NAMALWA (cell line): ENCODE results near the gene CXorf66.
"Not testable (repeated sequence)": the region's sequence is repeated elsewhere in the genome, so short reads cannot be mapped to it uniquely, and the experiment has no call there.

Experiments used
- DNase-seq: peaks from one replicate; pipeline ENCODE4 v3.0.0-alpha.2; 2015; ENCODE audit warnings: low spot score

The CXorf66 gene, protein sequence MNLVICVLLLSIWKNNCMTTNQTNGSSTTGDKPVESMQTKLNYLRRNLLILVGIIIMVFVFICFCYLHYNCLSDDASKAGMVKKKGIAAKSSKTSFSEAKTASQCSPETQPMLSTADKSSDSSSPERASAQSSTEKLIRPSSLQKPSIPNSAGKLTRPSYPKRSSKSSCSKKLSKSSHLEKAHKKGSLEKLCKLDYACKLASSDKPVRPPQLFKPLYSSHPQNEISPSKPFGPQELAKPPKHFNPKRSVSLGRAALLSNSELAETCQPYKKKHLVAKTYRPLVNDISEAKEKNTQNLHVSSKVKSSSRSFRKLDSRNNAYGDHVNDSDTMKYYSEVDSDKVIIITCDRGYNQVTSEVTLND

DNA sequence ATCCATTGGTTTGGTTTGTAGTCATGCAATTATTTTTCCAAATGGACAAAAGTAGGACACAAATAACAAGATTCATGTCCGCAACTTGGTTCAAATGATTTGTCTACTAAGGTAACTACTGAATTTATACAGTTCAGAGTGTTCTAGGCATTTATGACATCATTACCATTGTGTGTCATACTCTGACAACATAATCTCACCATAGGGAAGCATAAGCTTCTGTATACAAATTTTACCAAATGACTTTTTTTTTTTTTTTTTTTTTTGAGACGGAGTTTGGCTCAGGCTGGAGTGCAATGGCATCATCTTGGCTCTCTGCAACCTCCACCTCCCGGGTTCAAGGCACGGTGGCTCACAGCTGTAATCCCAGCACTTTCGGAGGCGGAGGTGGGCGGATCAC, at the start of gene CXorf66:
Gene CXorf66 (minus strand): TSS at position 101 of the 400 bp plus-strand sequence. CDS start 25 bp downstream, at position 76.
- no peak for DNase-seq

DNA sequence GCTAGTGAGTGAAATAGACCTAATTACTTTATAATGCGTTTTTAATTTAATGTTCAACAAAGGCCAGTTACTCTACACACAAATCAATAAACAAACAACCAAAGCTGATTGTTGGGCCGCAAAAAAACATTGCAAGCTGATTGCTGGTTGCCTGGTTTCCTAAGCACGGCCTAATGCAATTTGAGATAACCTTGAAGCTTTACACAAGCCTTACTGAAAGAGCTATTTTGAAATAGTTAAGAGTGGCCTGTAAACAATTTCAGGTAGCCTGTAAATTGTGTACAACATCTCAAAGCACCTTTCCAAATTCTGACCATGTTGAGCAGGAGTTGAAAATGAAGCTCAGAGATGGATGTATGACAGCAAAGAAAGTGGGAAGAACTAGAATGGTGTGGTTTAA, 17.5 kb upstream of the CXorf66 start:
- no peak for DNase-seq

DNA sequence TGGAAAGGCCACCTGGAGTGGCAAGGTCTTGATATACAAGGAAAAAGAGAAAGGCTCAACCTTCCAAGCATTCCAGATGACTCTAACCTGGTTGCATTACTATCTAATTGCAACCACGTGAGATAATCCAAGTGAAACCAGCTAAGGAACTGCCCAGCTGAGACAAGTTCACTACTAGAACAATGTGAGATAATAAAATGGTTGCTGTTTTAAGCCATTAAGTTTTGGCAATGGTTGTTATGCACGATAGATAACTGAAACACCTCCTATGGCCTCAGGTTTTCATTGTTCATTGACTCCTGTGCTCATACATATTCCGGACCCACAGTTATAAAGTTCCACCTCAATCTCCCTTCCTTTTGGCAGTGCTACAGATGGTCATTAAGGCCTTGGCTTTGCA, 9.2 kb upstream of the CXorf66 start:
- DNase-seq: no peak

DNA sequence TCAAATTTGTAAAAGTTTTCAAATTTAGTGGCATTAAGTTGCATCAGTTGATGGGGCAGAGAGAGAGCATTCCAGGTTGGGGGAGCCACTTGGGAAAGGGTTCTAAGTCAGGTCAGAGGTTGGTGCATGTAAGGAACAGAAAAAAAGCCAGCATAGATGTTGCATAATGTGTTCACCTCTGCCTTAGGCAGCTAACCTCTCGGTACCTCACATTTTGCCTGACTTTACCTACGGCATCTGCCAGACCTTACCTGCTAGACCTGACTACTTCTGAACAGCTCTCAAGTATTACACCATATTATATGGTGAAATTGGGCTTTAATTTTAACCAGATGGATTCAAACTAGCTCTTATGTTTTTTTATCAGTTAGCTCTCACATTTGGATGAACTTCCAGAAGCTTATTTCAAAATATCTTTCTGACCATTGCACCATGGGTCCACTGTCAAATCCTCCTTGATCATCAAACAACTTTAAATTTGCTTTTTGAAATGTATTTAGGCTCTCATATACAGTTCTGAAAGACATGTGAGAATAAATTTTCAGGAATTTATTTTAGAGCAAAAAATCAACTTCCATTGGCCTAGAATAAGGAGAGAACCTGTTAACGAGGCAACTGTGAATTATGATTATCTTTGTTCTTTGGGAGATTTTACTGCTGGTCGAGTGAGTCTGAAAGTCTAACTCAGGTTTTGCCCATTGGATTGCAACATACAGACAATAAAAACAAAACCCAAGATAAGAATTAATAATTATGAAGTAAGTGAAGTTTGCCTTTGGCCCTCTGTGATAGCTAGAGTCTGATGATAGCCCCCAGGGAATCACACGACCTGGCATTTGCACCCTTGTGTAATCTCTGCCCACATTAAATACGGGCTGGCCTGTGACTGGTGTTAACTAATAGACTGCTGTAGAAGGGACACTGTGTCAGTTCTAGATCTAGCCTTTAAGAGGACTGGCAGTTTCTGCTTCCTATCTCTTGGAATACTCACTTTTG, 7.6 kb upstream of the CXorf66 start:
- no peak for DNase-seq

DNA sequence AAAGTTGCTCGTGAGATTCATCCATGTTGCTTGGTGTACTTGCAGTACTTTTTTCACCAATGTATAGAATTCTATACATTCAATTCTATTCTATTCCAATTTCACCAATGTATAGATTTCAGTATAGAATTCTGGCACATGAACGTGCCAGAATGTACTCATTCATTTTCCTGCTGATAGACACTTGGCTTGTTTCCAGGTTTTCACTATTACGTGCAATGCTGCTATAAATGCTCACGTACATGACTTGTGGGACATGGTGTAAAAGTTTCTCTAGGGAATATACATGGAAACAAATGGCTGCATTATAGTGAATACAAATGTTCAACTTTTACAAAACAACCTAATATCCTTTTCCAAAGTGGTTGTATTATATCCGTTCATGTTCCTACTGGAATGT, 6.8 kb upstream of the CXorf66 start:
- no peak for DNase-seq

DNA sequence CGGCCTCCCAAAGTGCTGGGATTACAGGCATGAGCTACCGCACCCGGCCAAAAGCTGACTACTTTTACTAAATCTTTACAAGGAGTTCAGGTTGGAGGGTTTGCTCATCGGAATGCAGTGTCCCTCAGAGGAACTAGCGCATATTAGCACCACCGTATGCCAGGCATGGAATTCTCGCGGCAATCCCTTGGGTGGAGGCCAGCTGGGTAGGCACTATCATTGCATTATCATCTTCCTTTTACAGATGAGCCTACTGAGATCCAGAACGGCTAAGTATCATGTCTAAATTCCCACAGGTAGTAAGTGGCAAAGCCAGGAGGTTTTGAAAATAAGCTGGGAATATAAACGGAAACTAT, 6.1 kb upstream of the CXorf66 start:
- DNase-seq: no peak

DNA sequence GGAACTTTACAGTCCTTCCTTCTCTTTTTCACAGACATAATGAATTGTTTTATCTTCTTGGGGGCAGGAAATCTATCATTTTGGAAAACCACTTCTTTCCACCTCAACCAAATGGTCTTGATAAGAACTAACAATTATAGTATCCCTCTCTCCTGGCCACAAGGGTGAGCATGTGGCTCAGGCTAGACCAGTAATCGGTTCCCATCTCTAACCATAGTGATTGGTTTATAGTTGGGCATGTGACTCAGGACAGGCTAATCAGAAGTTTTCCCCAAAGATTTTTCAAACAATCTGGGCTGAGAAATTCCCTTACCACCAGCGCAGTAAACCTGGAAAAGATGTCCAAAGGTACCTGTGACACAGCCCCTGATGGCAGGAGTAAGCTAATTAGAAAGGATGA, 4.0 kb upstream of the CXorf66 start:
- no peak for DNase-seq

DNA sequence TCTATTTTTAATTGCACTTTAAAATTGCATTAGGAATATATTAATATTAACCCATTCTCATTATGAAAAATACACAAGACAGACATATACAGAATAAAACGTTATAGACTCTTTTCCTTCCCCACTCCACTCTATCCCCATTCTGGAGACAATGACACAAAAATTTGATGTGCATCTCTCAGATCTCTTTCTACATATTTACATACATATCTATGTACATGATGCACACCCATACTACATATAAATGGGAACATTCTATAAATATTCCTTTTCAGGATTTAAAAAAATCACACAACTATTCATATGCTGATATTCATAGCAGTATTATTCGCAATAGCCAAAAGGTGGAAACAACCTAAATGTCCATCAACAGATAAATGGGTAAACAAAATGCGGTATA, 2.4 kb upstream of the CXorf66 start:
- no peak for DNase-seq

DNA sequence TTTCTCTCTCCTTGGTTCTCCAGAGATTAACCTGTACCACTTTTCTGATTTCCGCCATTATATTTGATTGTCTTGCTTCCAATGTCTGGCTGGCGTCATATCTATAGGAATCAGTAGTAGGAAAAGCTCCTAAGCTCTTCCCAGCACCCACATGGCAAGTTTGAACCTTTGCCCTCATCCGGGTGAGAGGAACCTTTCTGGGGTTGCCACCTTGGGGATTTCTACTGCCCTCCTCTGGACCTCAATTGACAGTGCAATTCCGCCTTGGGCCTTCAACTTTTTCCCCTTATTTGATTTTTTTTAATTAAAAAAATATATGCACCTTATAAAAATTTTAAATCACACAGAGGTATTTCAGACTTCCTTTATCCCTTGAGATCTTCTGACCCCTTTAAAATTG, 2.0 kb upstream of the CXorf66 start:
- DNase-seq: peak; percentile 32

DNA sequence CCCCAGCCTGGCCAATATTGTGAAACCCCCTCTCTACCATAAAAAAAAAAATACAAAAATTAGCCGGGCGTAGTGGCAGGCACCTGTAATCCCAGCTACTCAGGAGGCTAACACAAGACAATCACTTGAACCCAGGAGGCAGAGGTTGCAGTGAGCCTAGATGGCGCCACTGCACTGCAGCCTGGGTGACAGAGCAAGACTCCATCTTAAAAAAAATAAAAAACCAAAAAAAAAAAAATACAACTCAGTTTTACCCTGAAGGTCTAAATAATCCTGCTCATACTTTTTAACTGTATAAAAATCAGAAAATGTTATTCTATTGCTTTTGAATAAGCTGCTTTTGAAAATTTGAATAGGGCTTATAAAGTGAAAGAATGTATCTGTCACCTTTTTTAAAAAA, 838 bp upstream of the CXorf66 start:
- DNase-seq: not testable (repeated sequence)

DNA sequence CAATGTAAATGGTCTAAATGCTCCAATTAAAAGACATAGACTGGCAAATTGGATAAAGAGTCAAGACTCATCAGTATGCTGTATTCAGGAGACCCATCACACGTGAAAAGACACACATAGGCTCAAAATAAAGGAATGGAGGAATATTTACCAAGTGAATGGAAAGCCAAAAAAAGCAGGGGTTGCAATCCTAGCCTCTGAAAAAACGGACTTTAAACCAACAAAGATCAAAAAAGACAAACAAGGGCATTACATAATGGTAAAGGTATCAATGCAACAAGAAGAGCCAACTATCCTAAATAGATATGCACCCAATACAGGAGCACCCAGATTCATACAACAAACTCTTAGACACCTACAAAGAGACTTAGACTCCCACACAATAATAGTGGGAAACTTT, 4.2 kb downstream of the CXorf66 start:
- not testable (repeated sequence) for DNase-seq

DNA sequence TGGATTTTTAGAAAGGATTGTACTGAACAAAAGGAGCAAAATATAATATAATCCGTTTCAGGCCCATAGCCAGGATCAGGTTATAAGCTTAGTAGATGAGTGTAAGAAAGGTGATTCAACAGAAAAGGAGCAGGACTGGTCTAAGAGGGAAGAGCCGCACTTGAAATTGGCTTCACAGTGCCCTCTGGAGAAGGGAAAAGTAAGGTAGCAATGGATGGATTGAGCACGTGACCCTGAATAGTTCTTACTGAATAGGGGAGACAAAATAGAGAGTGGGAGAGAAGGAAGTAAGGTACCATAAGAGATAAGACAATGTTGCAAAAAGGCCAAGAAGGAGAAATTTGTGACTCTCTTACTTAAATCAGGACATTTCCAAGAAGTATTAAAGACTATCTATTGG, 15.6 kb downstream of the CXorf66 start:
- DNase-seq: no peak

DNA sequence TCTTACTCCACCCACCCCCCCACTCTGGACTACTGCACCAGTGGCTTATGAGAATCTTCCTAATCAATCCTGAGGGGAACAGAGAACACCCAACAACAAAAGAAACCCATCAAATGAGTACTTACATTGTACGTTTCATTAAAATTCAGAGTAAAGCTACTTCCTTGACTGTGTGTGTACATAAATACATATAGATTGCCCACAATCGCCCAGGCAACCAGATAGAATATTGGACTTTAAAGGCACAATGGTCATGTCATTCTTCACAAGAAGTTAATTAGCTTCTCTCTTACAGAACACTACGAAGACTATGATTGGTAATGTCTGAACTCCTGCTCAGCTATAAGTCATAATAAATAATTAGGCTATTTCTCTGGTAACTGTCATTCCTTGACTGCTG, 20.2 kb downstream of the CXorf66 start:
- DNase-seq: no peak

DNA sequence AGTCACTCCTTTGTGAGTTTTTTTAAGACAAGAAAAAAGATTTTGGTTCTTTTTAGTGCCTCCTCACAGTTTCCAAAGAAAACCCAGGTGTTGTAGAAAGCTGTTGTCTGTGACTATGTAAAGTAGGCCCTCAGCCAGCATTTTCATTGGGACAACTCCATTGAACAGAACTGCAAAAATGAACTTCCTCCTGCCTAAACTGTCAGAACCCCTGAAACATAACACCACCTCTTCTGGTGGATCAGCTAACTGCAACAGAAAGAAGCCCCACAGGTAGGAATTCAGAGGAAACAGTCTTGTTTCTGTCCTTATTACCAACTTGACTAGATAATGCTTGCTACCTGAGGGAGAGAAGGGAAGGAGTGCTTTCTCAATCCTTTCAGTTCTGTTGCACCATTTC, 29.1 kb downstream of the CXorf66 start:
- peak; percentile 42 for DNase-seq

DNA sequence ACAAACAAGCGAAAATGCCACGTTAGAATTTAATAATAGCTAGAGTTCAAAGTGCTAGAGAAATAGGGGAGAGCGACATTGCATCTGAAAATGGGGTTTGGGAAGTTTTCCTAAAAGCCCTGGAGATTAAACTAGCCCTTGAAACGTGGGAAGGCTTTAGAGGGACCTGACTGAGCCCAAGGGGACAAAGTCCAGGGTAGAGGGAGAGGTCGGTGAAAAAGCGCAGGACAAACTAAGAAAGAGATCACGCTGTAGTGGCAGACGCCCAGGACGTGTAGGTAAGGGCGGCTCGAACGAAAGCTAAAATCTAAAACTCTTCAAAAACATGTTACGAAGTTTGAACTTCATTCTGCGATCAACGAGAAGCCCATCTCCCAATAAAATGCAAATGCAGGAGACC, 31.4 kb downstream of the CXorf66 start:
- no peak for DNase-seq

DNA sequence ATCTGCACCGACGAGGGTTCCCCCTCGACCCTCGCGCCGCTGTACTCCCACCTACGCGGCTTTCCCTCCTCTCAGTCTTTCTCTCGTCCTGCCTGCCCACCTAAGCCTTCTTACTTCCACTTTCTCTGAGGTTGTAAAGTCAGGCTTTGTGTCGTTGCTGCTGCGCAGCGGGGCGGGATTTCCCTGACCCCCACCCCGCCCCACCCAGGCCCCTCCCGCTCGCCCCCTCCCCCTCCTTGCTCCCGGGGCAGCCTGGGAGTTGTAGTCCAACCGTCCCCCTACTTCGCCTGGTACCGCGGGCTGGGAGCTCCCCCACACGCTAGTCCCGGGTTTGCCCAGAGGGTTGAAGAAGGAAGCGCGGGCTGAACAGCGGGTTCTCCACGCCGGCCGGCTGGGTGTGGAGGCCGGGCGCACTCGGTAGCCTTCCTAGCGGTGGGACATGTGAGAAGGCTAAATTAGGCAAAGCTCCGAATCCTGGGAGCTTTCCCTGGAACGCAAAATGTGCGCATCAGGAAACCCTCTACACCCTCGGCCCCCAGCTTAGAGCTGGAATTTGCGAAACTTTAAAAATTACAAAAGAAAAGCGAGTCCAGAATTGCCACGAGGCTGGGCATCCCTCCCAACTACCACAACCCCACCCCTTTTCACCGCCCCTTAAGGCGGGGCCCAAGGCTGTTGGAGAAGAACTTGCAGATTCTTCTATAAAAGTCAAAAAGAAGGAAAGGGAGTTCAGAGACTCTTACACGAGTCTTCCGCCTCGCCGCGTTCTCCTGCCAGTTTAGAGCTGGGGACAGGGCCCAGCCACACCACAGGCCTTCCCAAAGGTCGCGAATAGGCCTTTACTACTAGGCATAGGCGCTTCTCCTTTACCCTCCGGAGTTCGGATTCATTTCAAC, 32.2 kb downstream of the CXorf66 start, which contains the start of gene ATP11C:
Gene ATP11C (minus strand): TSS at position 153 of the 896 bp plus-strand sequence. CDS start 1,011 bp downstream, outside the sequence.
- DNase-seq: peak; percentile 87

DNA sequence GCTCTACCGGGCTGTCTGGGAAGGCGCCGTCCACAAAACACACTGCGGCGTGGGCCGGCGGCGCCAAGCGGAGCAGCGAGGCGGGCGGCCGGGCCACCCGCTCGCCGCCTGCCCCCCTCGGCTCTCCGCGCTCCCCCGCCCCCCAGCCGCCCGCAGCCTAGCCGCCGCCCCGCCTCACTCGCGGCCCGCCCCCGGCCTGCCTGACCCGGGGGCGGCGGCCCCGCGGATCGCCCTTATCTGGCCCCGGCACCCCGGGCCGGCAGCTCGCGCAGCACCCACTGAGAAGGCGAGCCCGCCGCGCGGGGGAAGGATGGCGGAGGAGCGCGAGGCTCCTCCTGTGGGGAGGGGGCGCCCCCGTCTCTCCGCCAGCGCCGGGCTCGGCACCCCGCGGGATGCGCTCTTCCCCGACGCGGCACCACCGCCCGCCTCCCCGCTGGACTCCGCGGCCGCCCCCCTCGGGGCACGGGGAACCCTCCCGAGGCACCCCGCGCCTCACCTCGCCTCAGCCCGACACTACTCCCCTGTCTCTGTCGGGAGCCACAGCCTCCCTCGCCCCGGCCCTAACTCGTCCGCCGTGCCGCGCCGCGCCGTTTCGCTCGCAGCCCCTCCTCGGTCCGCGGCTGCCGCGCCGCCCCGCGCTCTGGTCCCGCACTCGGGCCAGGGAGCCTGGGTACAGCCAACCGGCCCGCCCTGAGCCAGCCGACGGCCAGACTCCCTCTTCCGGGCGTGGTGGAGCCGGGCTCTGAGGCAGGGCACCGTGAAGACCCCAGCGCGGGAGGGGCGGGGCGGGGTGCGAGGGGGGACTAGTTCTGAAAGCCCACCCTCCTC, 33.0 kb downstream of the CXorf66 start:
- DNase-seq: peak; percentile 36

DNA sequence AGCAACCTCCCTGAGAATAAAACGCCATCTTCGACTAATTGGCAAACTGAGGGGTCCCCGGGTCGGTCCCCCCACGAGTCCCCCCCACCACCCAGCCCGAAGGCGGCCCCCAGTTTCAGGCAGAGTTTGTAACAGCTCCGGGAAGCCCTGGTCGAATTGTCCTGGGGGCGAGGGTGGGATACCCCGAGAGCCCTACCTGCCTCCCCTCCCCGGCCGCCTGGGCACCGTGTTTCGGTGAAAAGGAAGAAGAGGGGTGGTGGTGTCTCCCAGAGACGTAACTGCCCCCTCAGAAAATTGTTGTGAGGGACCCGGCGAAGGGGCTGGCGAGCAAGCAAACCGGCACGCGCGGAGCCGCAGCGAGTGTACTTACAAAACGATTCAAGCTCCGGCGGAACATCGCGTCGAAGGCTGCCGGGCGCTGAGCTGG, 33.7 kb downstream of the CXorf66 start:
- DNase-seq: no peak

DNA sequence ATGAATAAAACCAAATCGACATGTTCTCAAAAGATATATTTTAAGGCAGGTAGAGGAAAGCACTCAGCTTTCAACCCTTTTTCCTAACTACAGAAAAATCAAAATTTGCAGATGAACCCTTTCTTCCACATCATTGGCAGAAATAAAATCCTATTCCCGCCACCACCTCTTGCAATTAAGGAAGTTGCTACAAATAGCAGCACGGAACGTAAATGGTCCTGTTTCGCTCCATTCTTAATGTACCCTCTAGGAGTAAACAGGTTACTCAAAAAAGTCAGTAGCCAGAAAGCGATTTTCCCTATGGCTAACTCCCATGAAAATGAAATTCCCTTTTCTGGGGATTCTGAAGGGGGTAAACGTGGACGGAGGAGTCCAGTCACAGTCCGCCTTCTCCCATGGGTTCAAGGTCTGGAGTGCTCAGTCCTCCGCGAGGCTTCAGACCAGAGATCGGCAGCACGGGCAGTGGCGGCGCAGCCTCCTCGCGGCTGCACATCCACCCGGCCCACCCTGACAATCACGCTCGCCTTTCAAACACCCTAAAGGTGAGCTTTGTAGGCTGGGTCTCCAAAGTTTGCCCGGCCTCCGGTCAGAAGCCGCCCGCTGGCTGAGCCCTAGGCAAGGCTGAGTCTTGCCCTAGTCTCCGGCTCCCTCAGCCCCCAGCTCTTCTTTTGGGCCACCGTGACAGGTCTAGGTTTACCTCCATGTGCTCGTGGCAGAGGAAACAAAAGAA, 34.2 kb downstream of the CXorf66 start:
- DNase-seq: peak; percentile 46

DNA sequence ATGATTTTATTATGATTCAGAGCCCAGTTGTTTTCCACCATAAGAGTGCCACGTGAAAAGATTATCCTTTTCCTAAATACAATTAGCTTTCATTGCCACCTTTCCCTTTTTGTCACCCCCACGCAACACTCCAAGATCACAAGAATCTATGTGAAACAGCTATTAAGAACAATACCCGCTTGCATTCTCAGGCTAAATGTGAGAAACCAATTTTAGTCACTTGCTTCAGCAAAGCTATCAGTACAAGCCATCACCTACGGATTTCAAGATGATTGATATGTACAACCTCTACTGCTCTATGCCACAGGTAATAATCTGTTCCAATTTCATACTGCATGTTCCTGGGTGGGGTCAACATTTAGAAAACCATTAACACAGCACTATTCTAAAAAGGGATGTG, 34.9 kb downstream of the CXorf66 start:
- peak; percentile 11 for DNase-seq
